Esophagus muscularis mucosa (tissue), 4 donors: ENCODE measurements around the gene PTPRD. TPM values are rescaled to one million over a fixed set of nuclear protein-coding genes. Genes with fewer than 3 reads are reported as not detected.

Source experiments
- DNase-seq: peaks from one replicate; pipeline ENCODE4 v3.0.0-alpha.2; 2017; ENCODE audit errors: extremely low spot score
- H3K27ac ChIP-seq, 4 donors: fragments of 200-600 bp; sonication (generic); replicated peaks in 1 of 4; 1 replicate in 3 of 4; 2 replicates in 1 of 4; pipeline ENCODE4 v1.5.1; 2016 to 2019; ENCODE audit warnings: mild to moderate bottlenecking in 1 of 4
- H3K27me3 ChIP-seq, 4 donors: fragments of 200-600 bp; sonication (generic); one replicate each; pipeline versions ENCODE4 v1.5.1 to v1.6.0; 2016 to 2019
- H3K36me3 ChIP-seq, 4 donors: fragments of 200-600 bp; sonication (generic); one replicate each; pipeline ENCODE4 v1.5.1; 2016 to 2019
- H3K4me1 ChIP-seq, 4 donors: fragments of 200-600 bp; sonication (generic); one replicate each; pipeline ENCODE4 v1.5.1; 2016 to 2019
- H3K4me3 ChIP-seq, 4 donors: fragments of 200-600 bp; sonication (generic); 1 replicate in 2 of 4; 2 replicates in 2 of 4; pipeline ENCODE4 v1.5.1; 2016 to 2019; ENCODE audit warnings: mild to moderate bottlenecking in 4 of 4, moderate library complexity in 1 of 4
- H3K9me3 ChIP-seq, 4 donors: fragments of 200-600 bp; sonication (generic); 1 replicate in 3 of 4; 2 replicates in 1 of 4; pipeline ENCODE4 v1.5.1; 2016 to 2019
- CTCF ChIP-seq, 3 experiments: fragments of 200-600 bp in 2 of 3; fragments of 450-650 bp in 1 of 3; sonication (generic) in 2 of 3; IDR thresholded peaks; one replicate each; pipeline ENCODE4 v1.5.1; 2017 to 2019; ENCODE audit warnings: antibody characterized with exemption in 3 of 3, mild to moderate bottlenecking in 2 of 3, moderate library complexity in 1 of 3
- EP300 ChIP-seq: sonication (generic); formaldehyde crosslinking; IDR thresholded peaks from one replicate; pipeline ENCODE4 v1.6.1; 2017; ENCODE audit warnings: antibody characterized with exemption
- POLR2A ChIP-seq: fragments of 450-650 bp; IDR thresholded peaks from one replicate; pipeline ENCODE4 v1.6.1; 2017; ENCODE audit warnings: antibody characterized with exemption, moderate library complexity, mild to moderate bottlenecking, low read depth
- POLR2AphosphoS5 ChIP-seq, 2 donors: sonication (generic); formaldehyde crosslinking; IDR thresholded peaks; one replicate each; pipeline ENCODE4 v1.6.1; 2017; ENCODE audit warnings: antibody characterized with exemption in 2 of 2
- WGBS: methylation state at CpG from one replicate; pipeline ENCODE4 v1.1.5; 2018; 5-methylcytosine and 5-hydroxymethylcytosine counted together
- intact Hi-C: fragments of 100-400 bp; cut with DNase I; formaldehyde crosslinking; loops from one replicate; pipeline ENCODE4 v1.15.1; 2023
- total RNA-seq, 4 donors: library from RNA; depleted of rRNA; stranded (reverse); fragments of >200 nt; gene quantifications; one replicate each; pipeline versions ENCODE4 v1.1.0 to v1.2.1, GENCODE V29; 2016

Gene PTPRD
- total RNA-seq, 4 donors from 2014 or later = 4.1 to 6.6 (median 5.0) TPM

DNA sequence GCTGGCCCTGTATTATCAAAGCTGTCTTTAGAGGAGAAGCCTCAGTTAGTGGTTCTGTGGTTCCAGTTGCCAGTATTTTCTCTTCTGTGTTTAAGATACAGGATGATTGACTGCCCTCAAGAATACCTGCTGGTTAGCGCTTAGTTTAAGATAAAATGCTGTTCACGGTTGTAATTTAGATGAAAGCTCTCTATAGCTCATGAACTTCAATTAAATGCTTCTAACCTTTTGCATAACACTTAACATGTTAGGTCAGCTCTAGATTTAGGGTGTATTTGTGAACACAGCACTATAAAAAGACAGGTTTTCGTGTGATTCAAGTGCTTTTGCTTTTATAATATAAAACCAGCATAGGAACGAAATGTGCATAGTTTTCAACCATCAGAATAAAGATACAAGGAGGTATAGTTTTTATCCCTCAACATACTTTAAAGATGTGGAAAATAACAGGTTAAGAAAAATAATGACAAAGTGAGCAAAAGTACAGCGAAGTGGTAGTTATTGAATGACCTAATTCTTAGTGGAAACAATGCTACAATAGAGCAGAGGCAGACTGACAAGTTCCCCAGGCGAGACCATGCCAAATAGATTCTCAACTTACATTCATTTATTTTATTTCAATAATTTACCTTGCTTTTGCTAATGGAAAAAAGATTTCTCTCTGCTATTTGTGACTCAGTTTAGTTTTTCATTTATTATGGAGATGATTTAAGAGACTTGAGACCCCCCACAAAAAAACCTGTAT lies 2210.7 kb downstream of the PTPRD start:
- intact Hi-C loops = no loop called here
- Histone ChIP-seq H3K4me1 (no peaks in the 10 kb centered on the region), H3K9me3 (no peaks in the 10 kb centered on the region), H3K4me3 (no peak overlapping the region), H3K27me3 (no peaks in the 10 kb centered on the region), H3K36me3 (no peaks in the 10 kb centered on the region), H3K27ac (no peak overlapping the region)
- no peak for TF ChIP-seq EP300
- no peak for TF ChIP-seq CTCF (IDR thresholded peaks at IDR 0.05)
- no peak for TF ChIP-seq POLR2AphosphoS5 (IDR thresholded peaks at IDR 0.05)
- TF ChIP-seq POLR2A = no peak
- DNase-seq = no peak
- WGBS = 68% methylated on average over 6 of the region's 6 CpGs

- Histone ChIP-seq H3K27me3 (no peaks in the 10 kb centered on the region), H3K27ac (no peak overlapping the region), H3K4me3 (no peak overlapping the region), H3K9me3 (no peaks in the 10 kb centered on the region), H3K36me3 (no peaks in the 10 kb centered on the region), H3K4me1 (no peaks in the 10 kb centered on the region)
- TF ChIP-seq POLR2AphosphoS5 (IDR thresholded peaks at IDR 0.05) = no peak
- TF ChIP-seq EP300 = no peak
- TF ChIP-seq POLR2A = no peak
- no peak for TF ChIP-seq CTCF (IDR thresholded peaks at IDR 0.05)
- DNase-seq = no peak
- 89% methylated on average over 1 of the region's 1 CpG for WGBS
- intact Hi-C loops = no loop called here
Measured at GRCh38 chr9:8400378-8400777, 2212.4 kb downstream of the PTPRD start.

DNA sequence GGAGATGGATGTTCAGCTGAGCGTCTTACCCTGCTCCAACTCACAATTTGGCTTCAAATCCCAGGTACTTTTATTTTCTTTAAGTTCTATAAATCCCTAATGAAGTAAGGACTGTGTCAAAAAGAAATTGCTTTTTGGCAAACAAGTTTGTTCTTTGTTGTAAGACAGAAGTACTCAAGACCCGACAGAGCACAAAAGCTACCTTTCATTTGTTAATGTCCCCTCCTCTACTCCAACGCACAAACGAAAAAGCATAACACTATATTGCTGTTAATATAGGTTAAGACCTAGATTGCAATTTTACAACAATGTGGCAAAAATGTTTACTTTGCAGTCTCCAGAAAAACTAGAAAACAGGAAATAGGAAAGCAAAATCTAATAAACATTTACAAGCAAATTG lies 2217.8 kb downstream of the PTPRD start:
- intact Hi-C loops = no loop called here
- H3K27me3 ChIP-seq = no peaks in the 10 kb centered on the region
- TF ChIP-seq EP300 = no peak
- no peak for TF ChIP-seq CTCF (IDR thresholded peaks at IDR 0.05)
- TF ChIP-seq POLR2A = no peak
- TF ChIP-seq POLR2AphosphoS5 (IDR thresholded peaks at IDR 0.05) = no peak
- no peak overlapping the region for H3K4me3 ChIP-seq
- no peak for DNase-seq
- no peak overlapping the region for H3K27ac ChIP-seq
- no peaks in the 10 kb centered on the region for H3K36me3 ChIP-seq
- no peaks in the 10 kb centered on the region for H3K9me3 ChIP-seq
- no peaks in the 10 kb centered on the region for H3K4me1 ChIP-seq
- 80% methylated on average over 4 of the region's 4 CpGs for WGBS

GRCh38 chr9:8394341-8394740 lies 2218.5 kb downstream of the PTPRD start:
- 95% methylated on average over 1 of the region's 1 CpG for WGBS
- intact Hi-C loops = no loop called here
- Histone ChIP-seq H3K36me3 (no peaks in the 10 kb centered on the region), H3K4me1 (no peaks in the 10 kb centered on the region), H3K27ac (no peak overlapping the region), H3K27me3 (no peaks in the 10 kb centered on the region), H3K9me3 (no peaks in the 10 kb centered on the region), H3K4me3 (no peak overlapping the region)
- TF ChIP-seq POLR2AphosphoS5 (IDR thresholded peaks at IDR 0.05) (no peak), CTCF (IDR thresholded peaks at IDR 0.05) (no peak), EP300 (no peak), POLR2A (no peak)
- no peak for DNase-seq

- Histone ChIP-seq H3K4me3 (no peak overlapping the region), H3K9me3 (no peaks in the 10 kb centered on the region), H3K27me3 (no peaks in the 10 kb centered on the region), H3K4me1 (no peaks in the 10 kb centered on the region), H3K27ac (no peak overlapping the region), H3K36me3 (no peaks in the 10 kb centered on the region)
- intact Hi-C loops = no loop called here
- TF ChIP-seq EP300 (no peak), CTCF (IDR thresholded peaks at IDR 0.05) (no peak), POLR2A (no peak), POLR2AphosphoS5 (IDR thresholded peaks at IDR 0.05) (no peak)
- DNase-seq = no peak
Measured at GRCh38 chr9:8392866-8393265, 2219.9 kb downstream of the PTPRD start.
